Upper lobe of left lung (tissue), 4 donors: ENCODE data around the gene CDT1.

ENCODE experiments used
- CTCF ChIP-seq, 6 experiments: fragments of 450-650 bp in 4 of 6; fragments of 200-600 bp in 2 of 6; sonication (generic) in 2 of 6; IDR thresholded peaks; one replicate each; pipeline ENCODE4 v1.5.1; 2016 to 2019; ENCODE audit warnings: antibody characterized with exemption in 6 of 6
- POLR2A ChIP-seq, 4 donors: fragments of 450-650 bp; IDR thresholded peaks; one replicate each; pipeline ENCODE4 v1.5.1; 2016 to 2017; ENCODE audit warnings: antibody characterized with exemption in 4 of 4, mild to moderate bottlenecking in 2 of 4
- POLR2AphosphoS5 ChIP-seq, 2 donors: sonication (generic); formaldehyde crosslinking; IDR thresholded peaks; one replicate each; pipeline ENCODE4 v1.5.1; 2017; ENCODE audit warnings: antibody characterized with exemption in 2 of 2

- no peak for TF ChIP-seq CTCF (IDR thresholded peaks at IDR 0.05)
- TF ChIP-seq POLR2AphosphoS5 (IDR thresholded peaks at IDR 0.05), result peak in 1 of 2 donors; percentile 77
- no peak for TF ChIP-seq POLR2A (IDR thresholded peaks at IDR 0.05)
These were observed 26.7 kb downstream of the CDT1 start for GRCh38 chr16:88830258-88830657.
